K562 (cell line): Measurements from ENCODE around the gene ZDHHC19. TPM values are rescaled to one million over a fixed set of nuclear protein-coding genes. Genes with fewer than 3 reads are reported as not detected.

Source experiments
- FOXK2 ChIP-seq, 2 experiments: fragments of 450-650 bp; IDR thresholded peaks in 1 of 2; conservative IDR thresholded peaks in 1 of 2; 2 replicates each; pipeline ENCODE4 v1.6.1; 2016; ENCODE audit warnings: low read depth in 2 of 2, mild to moderate bottlenecking in 1 of 2
- FOXM1 ChIP-seq, 2 experiments: fragments of 450-650 bp in 1 of 2; sonication (generic) in 1 of 2; formaldehyde crosslinking in 1 of 2; IDR thresholded peaks; 2 replicates each; pipeline versions ENCODE4 v1.6.1 to v1.9.0; 2017 to 2022; ENCODE audit warnings: low read depth in 2 of 2, mild to moderate bottlenecking in 2 of 2, missing genetic modification reagents in 1 of 2, moderate library complexity in 1 of 2
- GATA2 ChIP-seq: sonication (generic); formaldehyde crosslinking; IDR thresholded peaks from 2 replicates; pipeline ENCODE4 v1.4.0; 2020; ENCODE audit warnings: mild to moderate bottlenecking, missing genetic modification reagents
- MAFF ChIP-seq: IDR thresholded peaks from 2 replicates; pipeline ENCODE4 v1.6.1; 2012; ENCODE audit warnings: low read length, improper control_type of control experiment
- SUPT5H ChIP-seq: fragments of 450-650 bp; IDR thresholded peaks from 2 replicates; pipeline ENCODE4 v1.6.1; 2016
- ZNF121 ChIP-seq: sonication (generic); formaldehyde crosslinking; conservative IDR thresholded peaks from 2 replicates; pipeline ENCODE4 v1.8.0; 2022; ENCODE audit warnings: missing genetic modification reagents
- ZNF133 ChIP-seq: fragments of 250-450 bp; sonication (Bioruptor Pico); IDR thresholded peaks from 2 replicates; pipeline ENCODE4 v1.4.0; 2020; ENCODE audit warnings: mild to moderate bottlenecking
- ZNF347 ChIP-seq: fragments of 450-650 bp; formaldehyde crosslinking; IDR thresholded peaks from 2 replicates; pipeline ENCODE4 v1.4.0; 2020; ENCODE audit warnings: low read depth, mild to moderate bottlenecking, moderate library complexity
- polyA plus RNA-seq, 8 experiments: library from polyadenylated mRNA; depleted of rRNA in 4 of 8; stranded (reverse) in 5 of 8; unstranded in 3 of 8; fragments of >200 nt; fragmentation: Nextera tagmentation in 2 of 8; fragmentation: Illumina TruSeq in 1 of 8; extraction: Ambion mirVana in 2 of 8; extraction: Trizol in 1 of 8; gene quantifications; 2 replicates each; pipeline versions ENCODE4 v1.2.1 to v1.2.3, GENCODE V29; 2011 to 2014; ENCODE audit warnings: inconsistent platforms in 1 of 8, missing spikeins in 1 of 8
- total RNA-seq, 7 experiments: library from RNA; depleted of rRNA in 6 of 7; stranded (reverse); fragments of >200 nt in 6 of 7; fragmentation: Illumina TruSeq in 2 of 7; extraction: Trizol in 2 of 7; gene quantifications; 2 replicates each; pipeline versions ENCODE4 v1.2.1 to v1.2.3, GENCODE V29; 2011 to 2021; ENCODE audit warnings: low replicate concordance in 1 of 7
- TF ChIP-seq, protein P1 (sequence below): sonication (generic); formaldehyde crosslinking; IDR thresholded peaks from 2 replicates; pipeline ENCODE4 v1.8.0; 2022; ENCODE audit warnings: missing genetic modification reagents, mild to moderate bottlenecking, borderline replicate concordance
- TF ChIP-seq, protein P2 (sequence below): IDR thresholded peaks from 2 replicates; pipeline ENCODE4 v1.6.1; 2011; ENCODE audit warnings: borderline replicate concordance, low read depth, mild to moderate bottlenecking, moderate library complexity, low read length; ENCODE audit not compliant: insufficient read depth, poor library complexity, severe bottlenecking
- TF ChIP-seq, protein P3 (sequence below), 2 experiments: fragments of 450-650 bp; IDR thresholded peaks; 2 replicates each; pipeline ENCODE4 v1.6.1; 2016; ENCODE audit warnings: mild to moderate bottlenecking in 2 of 2, borderline replicate concordance in 1 of 2, low read depth in 1 of 2, moderate library complexity in 1 of 2
- TF ChIP-seq, protein P4 (sequence below), 2 experiments: fragments of 450-650 bp; IDR thresholded peaks; 2 replicates each; pipeline ENCODE4 v1.6.1; 2016

Gene ZDHHC19
- total and polyA plus RNA-seq, 9 of the 15 experiments (the other 6 are each of a cell fraction or from before 2014, with no cell fraction given): 0.40 to 5.5 (median 1.1) TPM

- TF ChIP-seq, protein P1, sequence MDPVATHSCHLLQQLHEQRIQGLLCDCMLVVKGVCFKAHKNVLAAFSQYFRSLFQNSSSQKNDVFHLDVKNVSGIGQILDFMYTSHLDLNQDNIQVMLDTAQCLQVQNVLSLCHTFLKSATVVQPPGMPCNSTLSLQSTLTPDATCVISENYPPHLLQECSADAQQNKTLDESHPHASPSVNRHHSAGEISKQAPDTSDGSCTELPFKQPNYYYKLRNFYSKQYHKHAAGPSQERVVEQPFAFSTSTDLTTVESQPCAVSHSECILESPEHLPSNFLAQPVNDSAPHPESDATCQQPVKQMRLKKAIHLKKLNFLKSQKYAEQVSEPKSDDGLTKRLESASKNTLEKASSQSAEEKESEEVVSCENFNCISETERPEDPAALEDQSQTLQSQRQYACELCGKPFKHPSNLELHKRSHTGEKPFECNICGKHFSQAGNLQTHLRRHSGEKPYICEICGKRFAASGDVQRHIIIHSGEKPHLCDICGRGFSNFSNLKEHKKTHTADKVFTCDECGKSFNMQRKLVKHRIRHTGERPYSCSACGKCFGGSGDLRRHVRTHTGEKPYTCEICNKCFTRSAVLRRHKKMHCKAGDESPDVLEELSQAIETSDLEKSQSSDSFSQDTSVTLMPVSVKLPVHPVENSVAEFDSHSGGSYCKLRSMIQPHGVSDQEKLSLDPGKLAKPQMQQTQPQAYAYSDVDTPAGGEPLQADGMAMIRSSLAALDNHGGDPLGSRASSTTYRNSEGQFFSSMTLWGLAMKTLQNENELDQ (CRISPR knock-in tag): no peak
- TF ChIP-seq, protein P2, sequence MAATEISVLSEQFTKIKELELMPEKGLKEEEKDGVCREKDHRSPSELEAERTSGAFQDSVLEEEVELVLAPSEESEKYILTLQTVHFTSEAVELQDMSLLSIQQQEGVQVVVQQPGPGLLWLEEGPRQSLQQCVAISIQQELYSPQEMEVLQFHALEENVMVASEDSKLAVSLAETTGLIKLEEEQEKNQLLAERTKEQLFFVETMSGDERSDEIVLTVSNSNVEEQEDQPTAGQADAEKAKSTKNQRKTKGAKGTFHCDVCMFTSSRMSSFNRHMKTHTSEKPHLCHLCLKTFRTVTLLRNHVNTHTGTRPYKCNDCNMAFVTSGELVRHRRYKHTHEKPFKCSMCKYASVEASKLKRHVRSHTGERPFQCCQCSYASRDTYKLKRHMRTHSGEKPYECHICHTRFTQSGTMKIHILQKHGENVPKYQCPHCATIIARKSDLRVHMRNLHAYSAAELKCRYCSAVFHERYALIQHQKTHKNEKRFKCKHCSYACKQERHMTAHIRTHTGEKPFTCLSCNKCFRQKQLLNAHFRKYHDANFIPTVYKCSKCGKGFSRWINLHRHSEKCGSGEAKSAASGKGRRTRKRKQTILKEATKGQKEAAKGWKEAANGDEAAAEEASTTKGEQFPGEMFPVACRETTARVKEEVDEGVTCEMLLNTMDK: no peak
- TF ChIP-seq ZNF133 (CRISPR knock-in tag): no peak
- TF ChIP-seq ZNF347: no peak
- TF ChIP-seq, protein P3, sequence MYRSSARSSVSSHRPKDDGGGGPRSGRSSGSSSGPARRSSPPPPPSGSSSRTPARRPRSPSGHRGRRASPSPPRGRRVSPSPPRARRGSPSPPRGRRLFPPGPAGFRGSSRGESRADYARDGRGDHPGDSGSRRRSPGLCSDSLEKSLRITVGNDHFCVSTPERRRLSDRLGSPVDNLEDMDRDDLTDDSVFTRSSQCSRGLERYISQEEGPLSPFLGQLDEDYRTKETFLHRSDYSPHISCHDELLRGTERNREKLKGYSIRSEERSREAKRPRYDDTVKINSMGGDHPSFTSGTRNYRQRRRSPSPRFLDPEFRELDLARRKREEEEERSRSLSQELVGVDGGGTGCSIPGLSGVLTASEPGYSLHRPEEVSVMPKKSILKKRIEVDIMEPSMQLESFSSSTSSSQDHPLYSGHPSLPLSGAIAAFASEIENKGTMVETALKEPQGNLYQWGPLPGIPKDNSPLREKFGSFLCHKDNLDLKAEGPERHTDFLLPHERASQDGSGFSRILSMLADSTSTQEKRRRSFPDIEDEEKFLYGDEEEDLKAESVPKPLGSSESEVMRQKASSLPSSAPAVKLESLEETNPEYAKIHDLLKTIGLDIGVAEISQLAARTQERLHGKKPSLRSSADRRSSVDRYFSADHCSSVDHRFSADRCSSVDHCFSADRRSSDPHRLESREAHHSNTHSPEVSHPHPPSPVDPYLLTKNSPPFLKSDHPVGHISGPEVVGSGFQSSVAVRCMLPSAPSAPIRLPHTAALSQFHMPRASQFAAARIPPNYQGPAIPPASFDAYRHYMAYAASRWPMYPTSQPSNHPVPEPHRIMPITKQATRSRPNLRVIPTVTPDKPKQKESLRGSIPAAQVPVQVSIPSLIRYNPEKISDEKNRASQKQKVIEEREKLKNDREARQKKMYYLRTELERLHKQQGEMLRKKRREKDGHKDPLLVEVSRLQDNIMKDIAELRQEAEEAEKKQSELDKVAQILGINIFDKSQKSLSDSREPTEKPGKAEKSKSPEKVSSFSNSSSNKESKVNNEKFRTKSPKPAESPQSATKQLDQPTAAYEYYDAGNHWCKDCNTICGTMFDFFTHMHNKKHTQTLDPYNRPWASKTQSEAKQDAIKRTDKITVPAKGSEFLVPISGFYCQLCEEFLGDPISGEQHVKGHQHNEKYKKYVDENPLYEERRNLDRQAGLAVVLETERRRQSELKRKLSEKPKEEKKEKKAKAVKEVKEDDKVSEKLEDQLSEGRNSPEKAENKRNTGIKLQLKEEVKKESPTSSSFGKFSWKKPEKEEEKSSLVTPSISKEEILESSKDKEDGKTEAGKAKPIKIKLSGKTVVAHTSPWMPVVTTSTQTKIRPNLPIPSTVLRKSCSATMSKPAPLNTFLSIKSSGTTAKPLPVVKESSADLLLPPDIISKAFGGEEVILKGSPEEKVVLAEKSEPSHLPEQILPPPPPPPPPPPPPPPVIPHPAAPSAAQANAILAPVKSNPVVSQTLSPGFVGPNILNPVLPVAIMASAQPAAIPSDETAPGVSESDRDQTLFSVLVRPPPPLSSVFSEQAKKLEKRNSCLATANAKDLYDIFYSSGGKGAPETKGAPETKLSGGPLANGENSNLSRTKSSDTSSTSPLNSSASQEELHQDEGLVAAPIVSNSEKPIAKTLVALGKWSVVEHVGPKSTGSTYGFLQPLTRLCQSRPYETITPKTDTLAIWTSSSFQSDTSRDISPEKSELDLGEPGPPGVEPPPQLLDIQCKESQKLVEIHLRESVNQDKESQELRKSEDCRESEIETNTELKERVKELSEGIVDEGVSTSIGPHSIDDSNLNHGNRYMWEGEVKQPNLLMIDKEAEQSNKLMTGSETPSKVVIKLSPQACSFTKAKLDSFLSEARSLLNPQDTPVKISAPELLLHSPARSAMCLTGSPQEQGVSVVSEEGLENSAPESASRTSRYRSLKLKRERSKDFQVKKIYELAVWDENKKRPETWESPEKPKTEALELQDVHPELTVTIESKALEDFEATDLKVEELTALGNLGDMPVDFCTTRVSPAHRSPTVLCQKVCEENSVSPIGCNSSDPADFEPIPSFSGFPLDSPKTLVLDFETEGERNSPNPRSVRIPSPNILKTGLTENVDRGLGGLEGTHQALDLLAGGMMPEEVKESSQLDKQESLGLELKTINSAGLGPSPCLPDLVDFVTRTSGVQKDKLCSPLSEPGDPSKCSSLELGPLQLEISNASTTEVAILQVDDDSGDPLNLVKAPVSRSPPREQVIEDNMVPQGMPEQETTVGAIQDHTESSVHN (IDR thresholded peaks at IDR 0.05; ENCODE audit: borderline replicate concordance in 1 of 2, low read depth in 1 of 2): no peak
- TF ChIP-seq GATA2 (CRISPR knock-in tag): no peak
- TF ChIP-seq, protein P4, sequence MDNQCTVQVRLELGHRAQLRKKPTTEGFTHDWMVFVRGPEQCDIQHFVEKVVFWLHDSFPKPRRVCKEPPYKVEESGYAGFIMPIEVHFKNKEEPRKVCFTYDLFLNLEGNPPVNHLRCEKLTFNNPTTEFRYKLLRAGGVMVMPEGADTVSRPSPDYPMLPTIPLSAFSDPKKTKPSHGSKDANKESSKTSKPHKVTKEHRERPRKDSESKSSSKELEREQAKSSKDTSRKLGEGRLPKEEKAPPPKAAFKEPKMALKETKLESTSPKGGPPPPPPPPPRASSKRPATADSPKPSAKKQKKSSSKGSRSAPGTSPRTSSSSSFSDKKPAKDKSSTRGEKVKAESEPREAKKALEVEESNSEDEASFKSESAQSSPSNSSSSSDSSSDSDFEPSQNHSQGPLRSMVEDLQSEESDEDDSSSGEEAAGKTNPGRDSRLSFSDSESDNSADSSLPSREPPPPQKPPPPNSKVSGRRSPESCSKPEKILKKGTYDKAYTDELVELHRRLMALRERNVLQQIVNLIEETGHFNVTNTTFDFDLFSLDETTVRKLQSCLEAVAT (IDR thresholded peaks at IDR 0.05): no peak
- TF ChIP-seq ZNF121 (CRISPR knock-in tag): peak; percentile 50; the same call in 1 of the 2 replicates
- TF ChIP-seq FOXK2 (conservative IDR thresholded peaks at IDR 0.05 in 1 of 2, IDR thresholded peaks at IDR 0.05 in 1 of 2; ENCODE audit: low read depth in 2 of 2): no peak
- TF ChIP-seq MAFF: no peak
- no peak for TF ChIP-seq FOXM1 (IDR thresholded peaks at IDR 0.05; ENCODE audit: low read depth)
- no peak for TF ChIP-seq FOXM1 (CRISPR knock-in tag; IDR thresholded peaks at IDR 0.05; ENCODE audit: low read depth)
- no peak for TF ChIP-seq SUPT5H
Measured at GRCh38 chr3:196207159-196207832, 3.9 kb downstream of the ZDHHC19 start (continued).
